H1 (cell line): ENCODE measurements around the gene ZNF750. TPM values are rescaled to one million over a fixed set of nuclear protein-coding genes. Genes with fewer than 3 reads are reported as not detected.

ENCODE experiments used
- CTCF ChIA-PET: fragments of 300-600 bp; sonication (Branson Sonifier 250); formaldehyde crosslinking; loops from one replicate; lab custom pipeline; 2021; ENCODE audit not compliant: partially characterized antibody; lab: Charles Lee
- POLR2A ChIA-PET: fragments of 300-600 bp; sonication (Branson Sonifier 250); formaldehyde crosslinking; loops from one replicate; lab custom pipeline; 2021; ENCODE audit warnings: inconsistent platforms; ENCODE audit not compliant: partially characterized antibody; lab: Charles Lee
- DNase-seq, 2 experiments: peaks; one replicate each; pipeline versions ENCODE4 v3.0.0 to v3.0.0-alpha.2; 2010 to 2022; ENCODE audit warnings: low spot score in 2 of 2, low read depth in 1 of 2, mixed read lengths in 1 of 2
- FAIRE-seq: peaks from 2 replicates; lab custom pipeline; 2011; peaks lifted over from hg19 to GRCh38; lab: Jason Lieb, UNC
- H2AFZ ChIP-seq: 2 replicates; pipeline ENCODE4 v1.8.1; 2012; ENCODE audit warnings: low read length, inconsistent platforms
- H2AK5ac ChIP-seq: 2 replicates; pipeline ENCODE4 v1.6.1; 2013; ENCODE audit warnings: low read depth, low read length
- H2BK120ac ChIP-seq: replicated peaks from 2 replicates; pipeline ENCODE3; 2013; ENCODE audit warnings: low read depth, low read length, inconsistent platforms
- H2BK12ac ChIP-seq: 2 replicates; pipeline ENCODE4 v1.6.1; 2013; ENCODE audit warnings: low read depth, low read length
- H2BK15ac ChIP-seq: 2 replicates; pipeline ENCODE4 v1.6.1; 2013; ENCODE audit warnings: low read length
- H2BK20ac ChIP-seq: 2 replicates; pipeline ENCODE4 v1.6.1; 2013; ENCODE audit warnings: low read length
- H2BK5ac ChIP-seq: 2 replicates; pipeline ENCODE4 v1.6.1; 2013; ENCODE audit warnings: low read depth, low read length
- H3K14ac ChIP-seq: 2 replicates; pipeline ENCODE4 v1.6.1; 2013; ENCODE audit warnings: inconsistent platforms; ENCODE audit not compliant: insufficient read length
- H3K18ac ChIP-seq: 2 replicates; pipeline ENCODE4 v1.6.1; 2013; ENCODE audit warnings: low read length; ENCODE audit errors: extremely low read depth
- H3K23ac ChIP-seq: 2 replicates; pipeline ENCODE4 v1.6.1; 2013; ENCODE audit warnings: inconsistent platforms; ENCODE audit not compliant: insufficient read length
- H3K23me2 ChIP-seq: 2 replicates; pipeline ENCODE4 v1.6.1; 2013; ENCODE audit warnings: low read depth, low read length
- H3K27ac ChIP-seq: 2 replicates; pipeline ENCODE4 v1.6.1; 2011; ENCODE audit warnings: low read depth, low read length, inconsistent platforms
- H3K27me3 ChIP-seq, 4 experiments: replicated peaks in 1 of 4; 1 replicate in 1 of 4; 2 replicates in 3 of 4; pipeline versions ENCODE4 v1.6.1 to v1.8.1; 2011 to 2013; ENCODE audit warnings: low read length in 3 of 4, mild to moderate bottlenecking in 3 of 4, inconsistent platforms in 2 of 4, mixed read lengths in 2 of 4, moderate library complexity in 1 of 4; ENCODE audit not compliant: control insufficient read depth in 3 of 4, insufficient read depth in 3 of 4; ENCODE audit errors: extremely low read depth in 1 of 4
- H3K36me3 ChIP-seq, 4 experiments: 2 replicates each; pipeline versions ENCODE4 v1.6.1 to v1.8.1; 2011 to 2013; ENCODE audit warnings: mild to moderate bottlenecking in 4 of 4, low read length in 3 of 4, moderate library complexity in 2 of 4, control low read depth in 1 of 4, inconsistent platforms in 1 of 4; ENCODE audit not compliant: insufficient read depth in 4 of 4, control insufficient read depth in 2 of 4
- H3K4ac ChIP-seq: replicated peaks from 2 replicates; pipeline ENCODE3; 2013; ENCODE audit warnings: low read length, low read depth, mixed read lengths, inconsistent platforms; ENCODE audit not compliant: insufficient read length
- H3K4me1 ChIP-seq, 4 experiments: replicated peaks in 1 of 4; 1 replicate in 1 of 4; 2 replicates in 3 of 4; pipeline versions ENCODE4 v1.6.1 to v1.8.1; 2011 to 2013; ENCODE audit warnings: low read length in 3 of 4, inconsistent platforms in 2 of 4, mixed read lengths in 1 of 4; ENCODE audit not compliant: insufficient read depth in 4 of 4, control insufficient read depth in 3 of 4
- H3K4me2 ChIP-seq, 2 experiments: 2 replicates each; pipeline versions ENCODE4 v1.6.1 to v1.8.1; 2011 to 2013; ENCODE audit warnings: low read depth in 2 of 2, low read length in 2 of 2, control low read depth in 1 of 2, inconsistent platforms in 1 of 2, mild to moderate bottlenecking in 1 of 2; ENCODE audit not compliant: insufficient read depth in 1 of 2
- H3K4me3 ChIP-seq, 4 experiments: fragments of 200-600, 300-600 bp in 1 of 4; sonication (generic), shearing (Covaris generic), sonication (Bioruptor Twin) in 1 of 4; 2 replicates each; pipeline versions ENCODE4 v1.5.1 to v1.8.1; 2011 to 2016; ENCODE audit warnings: low read length in 4 of 4, low read depth in 3 of 4, control low read depth in 2 of 4, inconsistent platforms in 2 of 4, mild to moderate bottlenecking in 2 of 4, mixed read lengths in 1 of 4, moderate library complexity in 1 of 4; ENCODE audit not compliant: insufficient read depth in 2 of 4; ENCODE audit errors: extremely low read depth in 1 of 4
- H3K56ac ChIP-seq: replicated peaks from 2 replicates; pipeline ENCODE3; 2013; ENCODE audit warnings: low read depth, mild to moderate bottlenecking, mixed read lengths, low read length, inconsistent platforms; ENCODE audit not compliant: insufficient read length
- H3K79me1 ChIP-seq: 2 replicates; pipeline ENCODE4 v1.6.1; 2013; ENCODE audit warnings: low read depth, low read length, control low read depth
- H3K79me2 ChIP-seq, 2 experiments: 2 replicates each; pipeline versions ENCODE4 v1.6.1 to v1.8.1; 2012 to 2013; ENCODE audit warnings: low read length in 2 of 2, mild to moderate bottlenecking in 2 of 2, inconsistent platforms in 1 of 2; ENCODE audit not compliant: insufficient read depth in 2 of 2, control insufficient read depth in 1 of 2
- H3K9ac ChIP-seq, 4 experiments: replicated peaks in 1 of 4; 1 replicate in 1 of 4; 2 replicates in 3 of 4; pipeline versions ENCODE4 v1.6.1 to v1.8.1; 2011 to 2013; ENCODE audit warnings: low read depth in 3 of 4, low read length in 3 of 4, control low read depth in 2 of 4, mild to moderate bottlenecking in 2 of 4, moderate library complexity in 2 of 4, inconsistent platforms in 1 of 4; ENCODE audit errors: extremely low read depth in 1 of 4
- H3K9me3 ChIP-seq, 2 experiments: 2 replicates each; pipeline versions ENCODE4 v1.6.1 to v1.8.1; 2012 to 2013; ENCODE audit warnings: mild to moderate bottlenecking in 2 of 2, moderate library complexity in 2 of 2, control low read depth in 1 of 2, inconsistent platforms in 1 of 2, low read depth in 1 of 2, low read length in 1 of 2, mixed read lengths in 1 of 2; ENCODE audit not compliant: insufficient read depth in 2 of 2
- H4K20me1 ChIP-seq, 2 experiments: replicated peaks in 1 of 2; 2 replicates each; pipeline versions ENCODE3 to v1.8.1; 2011 to 2013; ENCODE audit warnings: inconsistent platforms in 2 of 2, low read length in 2 of 2, mild to moderate bottlenecking in 1 of 2; ENCODE audit not compliant: insufficient read depth in 2 of 2, control insufficient read depth in 1 of 2
- H4K5ac ChIP-seq: 2 replicates; pipeline ENCODE4 v1.6.1; 2013; ENCODE audit warnings: low read length, low read depth, mixed read lengths, inconsistent platforms; ENCODE audit not compliant: insufficient read length
- H4K8ac ChIP-seq: 2 replicates; pipeline ENCODE4 v1.8.0; 2013; ENCODE audit warnings: mild to moderate bottlenecking, moderate library complexity, low read length, inconsistent platforms; ENCODE audit not compliant: insufficient read depth; ENCODE audit errors: extremely low read depth
- H4K91ac ChIP-seq: replicated peaks from 2 replicates; pipeline ENCODE3; 2013; ENCODE audit warnings: low read length, mixed read lengths, inconsistent platforms; ENCODE audit not compliant: insufficient read length
- GABPA ChIP-seq: IDR thresholded peaks from 2 replicates; pipeline ENCODE4 v1.6.1; 2011; ENCODE audit warnings: mild to moderate bottlenecking, low read length, moderate library complexity, borderline replicate concordance; ENCODE audit not compliant: insufficient read depth
- KDM1A ChIP-seq: fragments of 200-600, 300-600 bp; sonication (generic); IDR thresholded peaks from 2 replicates; pipeline ENCODE4 v1.7.1; 2016; ENCODE audit warnings: mild to moderate bottlenecking, low read length, borderline replicate concordance
- KDM4A ChIP-seq: IDR thresholded peaks from one replicate; pipeline ENCODE4 v1.7.1; 2012; ENCODE audit warnings: low read depth, mild to moderate bottlenecking, moderate library complexity, low read length, inconsistent platforms; ENCODE audit not compliant: severe bottlenecking
- WGBS, 2 experiments: shearing (Covaris generic) in 1 of 2; methylation state at CpG; one replicate each; pipeline versions ENCODE4 v1.1.6 to v1.1.7; 2013 to 2015; ENCODE audit warnings: low lambda C conversion rate in 2 of 2, mixed read lengths in 2 of 2, inconsistent platforms in 1 of 2, low coverage in 1 of 2, missing lambda C conversion rate in 1 of 2; ENCODE audit not compliant: insufficient replicate concordance in 2 of 2, insufficient coverage in 1 of 2, insufficient read length in 1 of 2; ENCODE audit errors: extremely low coverage in 1 of 2, missing lambda C conversion rate in 1 of 2; 5-methylcytosine and 5-hydroxymethylcytosine counted together
- polyA plus RNA-seq, 7 experiments: library from polyadenylated mRNA; depleted of rRNA in 3 of 7; stranded (reverse) in 5 of 7; unstranded in 2 of 7; fragments of >200 nt in 5 of 7; fragments of 200-250 nt in 2 of 7; gene quantifications; 1 replicate in 5 of 7; 2 replicates in 1 of 7; 4 replicates in 1 of 7; pipeline versions ENCODE4 v1.2.1 to v1.2.3, GENCODE V29; 2011 to 2013; ENCODE audit warnings: missing spikeins in 2 of 7, mixed read lengths in 2 of 7
- total RNA-seq: library from RNA; stranded (reverse); fragmentation: NEBNext Ultra II Directional; extraction: Animal tissue kit (Norgen Biotek cat#: 25700); gene quantifications from 2 replicates; pipeline ENCODE4 v1.2.1, GENCODE V29; 2021

ZNF750 gene
- total and polyA plus RNA-seq, 2 of the 8 experiments (the other 6 are each of a cell fraction or from before 2014, with no cell fraction given), result not detected

DNA sequence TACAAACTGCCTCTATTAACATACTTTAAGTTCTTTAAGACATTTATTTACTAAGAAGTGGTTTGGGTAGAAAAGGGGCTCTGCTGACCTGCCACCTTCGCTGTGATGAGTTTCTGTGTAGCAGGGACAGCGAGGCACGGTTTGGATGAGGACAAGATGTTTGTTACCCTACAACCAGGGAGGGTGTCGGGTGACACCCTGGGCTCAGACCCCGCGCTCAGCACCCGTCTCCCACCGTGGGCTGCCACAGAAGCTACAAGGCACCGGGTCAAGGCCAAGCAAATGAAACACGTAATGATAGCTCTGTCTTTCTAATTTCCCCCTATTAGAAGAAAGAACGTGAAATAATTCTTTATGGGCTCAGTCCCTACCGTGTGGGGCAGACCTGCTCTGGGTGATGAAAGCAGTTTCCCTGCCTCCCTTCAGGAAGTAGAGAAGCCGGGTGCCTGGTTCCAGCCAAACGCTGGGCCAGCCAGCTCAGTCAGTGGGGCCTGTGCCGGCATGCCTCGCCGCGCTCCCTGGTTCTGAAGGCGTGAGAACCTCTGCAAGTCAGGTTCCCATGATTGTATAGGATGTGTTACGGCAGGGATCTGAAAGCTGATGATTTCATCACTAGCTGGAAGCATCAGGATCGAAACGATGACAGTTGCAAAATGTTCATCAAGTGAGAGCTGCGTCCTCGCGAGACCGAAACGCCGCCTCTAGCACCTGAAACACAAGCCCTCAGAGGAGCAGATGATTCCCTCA lies 3.9 kb downstream of the ZNF750 start:
- no peak overlapping the region for H3K23ac ChIP-seq
- H2AK5ac ChIP-seq, result no peak overlapping the region; the same call in 1 of the 2 replicates
- 0 out of 2 replicates have a peak overlapping the region, but pooled peaks have one; percentile 7 for H3K18ac ChIP-seq
- peak overlapping the region; percentile 38 for H2BK5ac ChIP-seq
- H3K79me2 ChIP-seq, result no peaks in the 10 kb centered on the region
- H3K56ac ChIP-seq, result no peak overlapping the region
- no peak overlapping the region for H2BK20ac ChIP-seq
- 88% methylated on average over 28 of the region's 28 CpGs; no CpG with 5 or more reads in 1 of the 2 experiments for WGBS, 2 experiments
- H3K36me3 ChIP-seq, result peaks cover 0 to 4% (median 0%) of the 10 kb centered on the region in 4 experiments; a peak in 2 of 8 replicates
- no peak overlapping the region for H3K4me2 ChIP-seq
- H2BK120ac ChIP-seq, result no peak overlapping the region
- H3K9me3 ChIP-seq, result no peaks in the 10 kb centered on the region
- POLR2A ChIA-PET, result interaction anchor here (1.2 to 1.6 kb wide), 3 partner anchors 13 to 33 kb away, joined by 3 read pairs; no protein-coding TSS in a partner anchor
- no peak overlapping the region for H2BK12ac ChIP-seq
- H2BK15ac ChIP-seq, result no peak overlapping the region
- H3K4ac ChIP-seq, result no peak overlapping the region
- H3K27ac ChIP-seq, result no peak overlapping the region
- DNase-seq, result no peak
- peaks cover 4 to 18% (median 11%) of the 10 kb centered on the region in 4 experiments; a peak in 5 of 7 replicates for H3K4me1 ChIP-seq
- no peaks in the 10 kb centered on the region for H3K27me3 ChIP-seq
- H3K23me2 ChIP-seq, result no peaks in the 10 kb centered on the region
- no peak overlapping the region for H3K4me3 ChIP-seq
- TF ChIP-seq KDM1A, result no peak
- 0 out of 2 replicates have a peak, but pooled peaks have one; percentile 23 for TF ChIP-seq GABPA
- no peak for TF ChIP-seq KDM4A
- CTCF ChIA-PET, result interaction anchor here (0.7 to 5.3 kb wide), 16 partner anchors 8 to 298 kb away, joined by 3 to 20 read pairs (median 4); no protein-coding TSS in a partner anchor
- H4K8ac ChIP-seq, result no peak overlapping the region
- H4K5ac ChIP-seq, result peak overlapping the region; percentile 52
- no peak for FAIRE-seq
- no peak overlapping the region for H3K14ac ChIP-seq
- H3K9ac ChIP-seq, result no peak overlapping the region
- H2AFZ ChIP-seq, result no peak overlapping the region
- peaks cover 3% of the 10 kb centered on the region; the same call in 1 of the 2 replicates for H3K79me1 ChIP-seq
- no peak overlapping the region for H4K91ac ChIP-seq
- H4K20me1 ChIP-seq, result peaks cover under 1 to 7% of the 10 kb centered on the region in 2 experiments
